K562 (cell line): ENCODE measurements around the gene CNGB1. TPM values are rescaled to one million over a fixed set of nuclear protein-coding genes. Genes with fewer than 3 reads are reported as not detected.

ENCODE experiments used
- ATAC-seq: fragments of 200-7000 bp; cut with Tn5 transposase; 3 replicates; pipeline ENCODE4 v1.9.1; 2020; ENCODE audit warnings: moderate library complexity
- BruUV-seq: library from RNA; stranded (reverse); fragments of 400-500 nt; replicated peaks from 2 replicates; lab custom pipeline; 2021; lab: Mats Ljungman, UMichigan
- CTCF ChIA-PET: fragments of 300-600 bp; formaldehyde crosslinking; extraction: SDS; loops from one replicate; lab custom pipeline; 2021; ENCODE audit warnings: low intra/inter-chr PET ratio; lab: Yijun Ruan, JAX
- POLR2A ChIA-PET: fragments of 300-600, 350-650 bp; sonication (Branson Sonifier 250); formaldehyde crosslinking; extraction: SDS; loops from one replicate; lab custom pipeline; 2021; ENCODE audit warnings: antibody characterized with exemption, inconsistent platforms; lab: Yijun Ruan, JAX
- DNase-seq, 4 experiments: peaks; one replicate each; pipeline versions ENCODE4 v3.0.0 to v3.0.0-alpha.2; 2011 to 2018; ENCODE audit warnings: low spot score in 3 of 4, mixed read lengths in 3 of 4; ENCODE audit errors: extremely low read depth in 1 of 4
- FAIRE-seq: peaks from 2 replicates; lab custom pipeline; 2011; peaks lifted over from hg19 to GRCh38; lab: Jason Lieb, UNC
- H2AFZ ChIP-seq: 2 replicates; pipeline ENCODE4 v1.6.0; 2011; ENCODE audit warnings: low read depth, low read length, control low read depth, inconsistent platforms
- H3K27ac ChIP-seq: fragments of 200-600 bp; 3 replicates; pipeline ENCODE4 v1.8.0; 2011; ENCODE audit warnings: low read depth, mild to moderate bottlenecking, control low read depth, inconsistent platforms, low read length, moderate library complexity, mixed read lengths; ENCODE audit errors: extremely low read depth
- H3K27me3 ChIP-seq, 2 experiments: fragments of 300-600 bp in 1 of 2; 2 replicates in 1 of 2; 3 replicates in 1 of 2; pipeline versions ENCODE4 v1.6.0 to v1.8.0; 2011; ENCODE audit warnings: inconsistent platforms in 2 of 2, low read length in 2 of 2, mild to moderate bottlenecking in 1 of 2, mixed read lengths in 1 of 2, moderate library complexity in 1 of 2; ENCODE audit not compliant: control insufficient read depth in 2 of 2, insufficient read depth in 2 of 2
- H3K36me3 ChIP-seq: fragments of 300-600 bp; 3 replicates; pipeline ENCODE4 v1.8.0; 2011; ENCODE audit warnings: mild to moderate bottlenecking, low read length, inconsistent platforms; ENCODE audit not compliant: control insufficient read depth, insufficient read depth
- H3K4me1 ChIP-seq, 2 experiments: fragments of 200-600 bp in 1 of 2; replicated peaks in 1 of 2; 2 replicates in 1 of 2; 3 replicates in 1 of 2; pipeline versions ENCODE4 v1.5.1 to v1.8.0; 2011; ENCODE audit warnings: inconsistent platforms in 2 of 2, low read length in 2 of 2, mild to moderate bottlenecking in 1 of 2, mixed read lengths in 1 of 2, moderate library complexity in 1 of 2; ENCODE audit not compliant: control insufficient read depth in 2 of 2, insufficient read depth in 2 of 2
- H3K4me2 ChIP-seq: 2 replicates; pipeline ENCODE4 v1.6.1; 2011; ENCODE audit warnings: low read length, control low read depth, inconsistent platforms, mixed read lengths; ENCODE audit not compliant: insufficient read depth
- H3K4me3 ChIP-seq: fragments of 200-600 bp; sonication (generic), shearing (Covaris generic); 2 replicates; pipeline ENCODE4 v1.5.1; 2016; ENCODE audit warnings: control low read depth, inconsistent platforms
- H3K79me2 ChIP-seq: fragments of 200-600 bp; 3 replicates; pipeline ENCODE4 v1.8.0; 2011; ENCODE audit warnings: low read length, inconsistent platforms; ENCODE audit not compliant: control insufficient read depth, insufficient read depth
- H3K9ac ChIP-seq, 2 experiments: 2 replicates each; pipeline versions ENCODE4 v1.6.0 to v1.6.1; 2011; ENCODE audit warnings: low read depth in 2 of 2, low read length in 2 of 2, control low read depth in 1 of 2, inconsistent platforms in 1 of 2, mild to moderate bottlenecking in 1 of 2, mixed read lengths in 1 of 2; ENCODE audit not compliant: insufficient read depth in 1 of 2
- H3K9me1 ChIP-seq: one replicate; pipeline ENCODE4 v1.6.0; 2011; ENCODE audit warnings: inconsistent platforms, mild to moderate bottlenecking, low read length, moderate library complexity; ENCODE audit not compliant: control insufficient read depth, insufficient read depth
- H3K9me3 ChIP-seq: replicated peaks from 2 replicates; pipeline ENCODE4 v1.5.1; 2011; ENCODE audit warnings: low read depth, low read length, inconsistent platforms; ENCODE audit not compliant: control insufficient read depth, insufficient read depth
- H4K20me1 ChIP-seq: replicated peaks from 2 replicates; pipeline ENCODE4 v1.6.1; 2011; ENCODE audit warnings: low read length, inconsistent platforms, mixed read lengths; ENCODE audit not compliant: control insufficient read depth, insufficient read depth
- ERF ChIP-seq: fragments of 450-650 bp; formaldehyde crosslinking; IDR thresholded peaks from 2 replicates; pipeline ENCODE4 v1.4.0; 2020; ENCODE audit warnings: mild to moderate bottlenecking, mixed read lengths
- FIP1L1 ChIP-seq: fragments of 200-400 bp; formaldehyde crosslinking; IDR thresholded peaks from 2 replicates; pipeline ENCODE4 v1.6.1; 2018; ENCODE audit warnings: mild to moderate bottlenecking, low read depth, low read length; ENCODE audit not compliant: poor library complexity, severe bottlenecking
- FOXK2 ChIP-seq, 2 experiments: fragments of 450-650 bp; IDR thresholded peaks in 1 of 2; conservative IDR thresholded peaks in 1 of 2; 2 replicates each; pipeline ENCODE4 v1.6.1; 2016; ENCODE audit warnings: low read depth in 2 of 2, mild to moderate bottlenecking in 1 of 2
- HOXB6 ChIP-seq: fragments of 250-450 bp; sonication (Bioruptor Pico); IDR thresholded peaks from 2 replicates; pipeline ENCODE4 v1.5.1; 2022; ENCODE audit warnings: mild to moderate bottlenecking, borderline replicate concordance
- ZNF75A ChIP-seq: fragments of 450-650 bp; formaldehyde crosslinking; IDR thresholded peaks from 2 replicates; pipeline ENCODE4 v1.4.0; 2020; ENCODE audit warnings: mild to moderate bottlenecking
- WGBS: fragments of 100-300 bp; shearing (Covaris generic); methylation state at CpG from one replicate; pipeline ENCODE4 v1.1.6; 2016; ENCODE audit warnings: low coverage, mixed read lengths; ENCODE audit not compliant: insufficient coverage; ENCODE audit errors: missing lambda C conversion rate; 5-methylcytosine and 5-hydroxymethylcytosine counted together
- in situ Hi-C: fragments of 300-500 bp; cut with MboI; formaldehyde crosslinking; loops from 4 replicates; pipeline ENCODE4 v1.15.0; 2018; ENCODE audit warnings: inconsistent platforms, mixed read lengths
- intact Hi-C: fragments of 100-400 bp; cut with micrococcal nuclease; formaldehyde crosslinking; loops from 2 replicates; pipeline ENCODE4 v1.14.2; 2022
- polyA plus RNA-seq, 8 experiments: library from polyadenylated mRNA; depleted of rRNA in 4 of 8; stranded (reverse) in 5 of 8; unstranded in 3 of 8; fragments of >200 nt; fragmentation: Nextera tagmentation in 2 of 8; fragmentation: Illumina TruSeq in 1 of 8; extraction: Ambion mirVana in 2 of 8; extraction: Trizol in 1 of 8; gene quantifications; 2 replicates each; pipeline versions ENCODE4 v1.2.1 to v1.2.3, GENCODE V29; 2011 to 2014; ENCODE audit warnings: inconsistent platforms in 1 of 8, missing spikeins in 1 of 8
- total RNA-seq, 7 experiments: library from RNA; depleted of rRNA in 6 of 7; stranded (reverse); fragments of >200 nt in 6 of 7; fragmentation: Illumina TruSeq in 2 of 7; extraction: Trizol in 2 of 7; gene quantifications; 2 replicates each; pipeline versions ENCODE4 v1.2.1 to v1.2.3, GENCODE V29; 2011 to 2021; ENCODE audit warnings: low replicate concordance in 1 of 7
- TF ChIP-seq, protein P1 (sequence below): fragments of 250-450 bp; sonication (Bioruptor Pico); IDR thresholded peaks from 2 replicates; pipeline ENCODE4 v1.8.0; 2022; ENCODE audit warnings: moderate library complexity, mild to moderate bottlenecking, inconsistent platforms
- TF ChIP-seq, protein P2 (sequence below): fragments of 450-650 bp; IDR thresholded peaks from 2 replicates; pipeline ENCODE4 v1.6.1; 2016; ENCODE audit warnings: low read depth, mild to moderate bottlenecking, moderate library complexity
- TF ChIP-seq, protein P3 (sequence below), 2 experiments: fragments of 450-650 bp; IDR thresholded peaks; 2 replicates each; pipeline ENCODE4 v1.6.1; 2016; ENCODE audit warnings: mild to moderate bottlenecking in 2 of 2, borderline replicate concordance in 1 of 2, low read depth in 1 of 2, moderate library complexity in 1 of 2

CNGB1 gene
- total and polyA plus RNA-seq, 9 of the 15 experiments (the other 6 are each of a cell fraction or from before 2014, with no cell fraction given), result not detected

DNA sequence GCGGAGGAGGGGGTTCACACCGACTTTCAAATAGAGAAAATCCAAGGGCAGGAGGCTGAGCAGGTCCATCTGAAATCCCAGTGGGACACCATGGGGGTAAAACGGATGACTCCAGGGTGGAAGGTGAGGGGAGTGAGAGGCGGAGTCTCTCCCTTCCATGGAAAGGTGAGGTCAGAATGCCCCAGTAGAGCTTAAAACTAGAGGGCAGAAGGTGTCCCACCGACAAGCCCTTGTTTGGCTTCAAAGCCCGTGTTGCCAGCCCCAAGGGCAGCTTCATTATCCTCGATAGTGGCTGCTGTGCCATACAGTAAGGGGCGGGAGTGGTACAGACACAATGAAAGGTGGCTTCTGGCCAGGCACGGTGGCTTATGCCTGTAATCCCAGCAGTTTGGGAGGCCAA lies 55.7 kb downstream of the CNGB1 start:
- 0 out of 5 replicates have a peak, but pooled peaks cover 0 to under 1% of the 10 kb centered on the region in 2 experiments for H3K4me1 ChIP-seq
- ChIA-PET POLR2A (interaction anchor here (0.8 kb wide), 1 partner anchor 9 kb away, joined by 3 read pairs; no protein-coding TSS in a partner anchor), CTCF (no interaction called here)
- H4K20me1 ChIP-seq, result peaks cover 9% of the 10 kb centered on the region; the same call in 1 of the 2 replicates
- H3K36me3 ChIP-seq, result no peaks in the 10 kb centered on the region
- DNase-seq, result no peak
- H3K9me1 ChIP-seq, result no peaks in the 10 kb centered on the region
- H3K79me2 ChIP-seq, result no peaks in the 10 kb centered on the region
- no peak overlapping the region for H3K4me2 ChIP-seq
- in situ Hi-C loops, result no loop called here
- ATAC-seq, result no peak
- no peak for FAIRE-seq
- H3K27ac ChIP-seq, result no peak overlapping the region
- no peaks in the 10 kb centered on the region for H3K9me3 ChIP-seq
- H3K9ac ChIP-seq, result no peak overlapping the region
- intact Hi-C loops, result no loop called here
- no peak overlapping the region for H3K4me3 ChIP-seq
- H3K27me3 ChIP-seq, result peaks cover 13 to 69% of the 10 kb centered on the region in 2 experiments; a peak in 4 of 5 replicates
- 2% methylated on average over 9 of the region's 9 CpGs for WGBS
- no peak overlapping the region for H2AFZ ChIP-seq
- BruUV-seq, result no TSS peak
- TF ChIP-seq ERF (no peak), FOXK2 (conservative IDR thresholded peaks at IDR 0.05 in 1 of 2, IDR thresholded peaks at IDR 0.05 in 1 of 2; ENCODE audit: low read depth in 2 of 2) (no peak), ZNF75A (no peak), FIP1L1 (no peak), HOXB6 (no peak)
- TF ChIP-seq, protein P1, sequence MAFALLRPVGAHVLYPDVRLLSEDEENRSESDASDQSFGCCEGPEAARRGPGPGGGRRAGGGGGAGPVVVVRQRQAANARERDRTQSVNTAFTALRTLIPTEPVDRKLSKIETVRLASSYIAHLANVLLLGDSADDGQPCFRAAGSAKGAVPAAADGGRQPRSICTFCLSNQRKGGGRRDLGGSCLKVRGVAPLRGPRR, result no peak
- TF ChIP-seq, protein P2, sequence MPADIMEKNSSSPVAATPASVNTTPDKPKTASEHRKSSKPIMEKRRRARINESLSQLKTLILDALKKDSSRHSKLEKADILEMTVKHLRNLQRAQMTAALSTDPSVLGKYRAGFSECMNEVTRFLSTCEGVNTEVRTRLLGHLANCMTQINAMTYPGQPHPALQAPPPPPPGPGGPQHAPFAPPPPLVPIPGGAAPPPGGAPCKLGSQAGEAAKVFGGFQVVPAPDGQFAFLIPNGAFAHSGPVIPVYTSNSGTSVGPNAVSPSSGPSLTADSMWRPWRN, result no peak
- TF ChIP-seq, protein P3, sequence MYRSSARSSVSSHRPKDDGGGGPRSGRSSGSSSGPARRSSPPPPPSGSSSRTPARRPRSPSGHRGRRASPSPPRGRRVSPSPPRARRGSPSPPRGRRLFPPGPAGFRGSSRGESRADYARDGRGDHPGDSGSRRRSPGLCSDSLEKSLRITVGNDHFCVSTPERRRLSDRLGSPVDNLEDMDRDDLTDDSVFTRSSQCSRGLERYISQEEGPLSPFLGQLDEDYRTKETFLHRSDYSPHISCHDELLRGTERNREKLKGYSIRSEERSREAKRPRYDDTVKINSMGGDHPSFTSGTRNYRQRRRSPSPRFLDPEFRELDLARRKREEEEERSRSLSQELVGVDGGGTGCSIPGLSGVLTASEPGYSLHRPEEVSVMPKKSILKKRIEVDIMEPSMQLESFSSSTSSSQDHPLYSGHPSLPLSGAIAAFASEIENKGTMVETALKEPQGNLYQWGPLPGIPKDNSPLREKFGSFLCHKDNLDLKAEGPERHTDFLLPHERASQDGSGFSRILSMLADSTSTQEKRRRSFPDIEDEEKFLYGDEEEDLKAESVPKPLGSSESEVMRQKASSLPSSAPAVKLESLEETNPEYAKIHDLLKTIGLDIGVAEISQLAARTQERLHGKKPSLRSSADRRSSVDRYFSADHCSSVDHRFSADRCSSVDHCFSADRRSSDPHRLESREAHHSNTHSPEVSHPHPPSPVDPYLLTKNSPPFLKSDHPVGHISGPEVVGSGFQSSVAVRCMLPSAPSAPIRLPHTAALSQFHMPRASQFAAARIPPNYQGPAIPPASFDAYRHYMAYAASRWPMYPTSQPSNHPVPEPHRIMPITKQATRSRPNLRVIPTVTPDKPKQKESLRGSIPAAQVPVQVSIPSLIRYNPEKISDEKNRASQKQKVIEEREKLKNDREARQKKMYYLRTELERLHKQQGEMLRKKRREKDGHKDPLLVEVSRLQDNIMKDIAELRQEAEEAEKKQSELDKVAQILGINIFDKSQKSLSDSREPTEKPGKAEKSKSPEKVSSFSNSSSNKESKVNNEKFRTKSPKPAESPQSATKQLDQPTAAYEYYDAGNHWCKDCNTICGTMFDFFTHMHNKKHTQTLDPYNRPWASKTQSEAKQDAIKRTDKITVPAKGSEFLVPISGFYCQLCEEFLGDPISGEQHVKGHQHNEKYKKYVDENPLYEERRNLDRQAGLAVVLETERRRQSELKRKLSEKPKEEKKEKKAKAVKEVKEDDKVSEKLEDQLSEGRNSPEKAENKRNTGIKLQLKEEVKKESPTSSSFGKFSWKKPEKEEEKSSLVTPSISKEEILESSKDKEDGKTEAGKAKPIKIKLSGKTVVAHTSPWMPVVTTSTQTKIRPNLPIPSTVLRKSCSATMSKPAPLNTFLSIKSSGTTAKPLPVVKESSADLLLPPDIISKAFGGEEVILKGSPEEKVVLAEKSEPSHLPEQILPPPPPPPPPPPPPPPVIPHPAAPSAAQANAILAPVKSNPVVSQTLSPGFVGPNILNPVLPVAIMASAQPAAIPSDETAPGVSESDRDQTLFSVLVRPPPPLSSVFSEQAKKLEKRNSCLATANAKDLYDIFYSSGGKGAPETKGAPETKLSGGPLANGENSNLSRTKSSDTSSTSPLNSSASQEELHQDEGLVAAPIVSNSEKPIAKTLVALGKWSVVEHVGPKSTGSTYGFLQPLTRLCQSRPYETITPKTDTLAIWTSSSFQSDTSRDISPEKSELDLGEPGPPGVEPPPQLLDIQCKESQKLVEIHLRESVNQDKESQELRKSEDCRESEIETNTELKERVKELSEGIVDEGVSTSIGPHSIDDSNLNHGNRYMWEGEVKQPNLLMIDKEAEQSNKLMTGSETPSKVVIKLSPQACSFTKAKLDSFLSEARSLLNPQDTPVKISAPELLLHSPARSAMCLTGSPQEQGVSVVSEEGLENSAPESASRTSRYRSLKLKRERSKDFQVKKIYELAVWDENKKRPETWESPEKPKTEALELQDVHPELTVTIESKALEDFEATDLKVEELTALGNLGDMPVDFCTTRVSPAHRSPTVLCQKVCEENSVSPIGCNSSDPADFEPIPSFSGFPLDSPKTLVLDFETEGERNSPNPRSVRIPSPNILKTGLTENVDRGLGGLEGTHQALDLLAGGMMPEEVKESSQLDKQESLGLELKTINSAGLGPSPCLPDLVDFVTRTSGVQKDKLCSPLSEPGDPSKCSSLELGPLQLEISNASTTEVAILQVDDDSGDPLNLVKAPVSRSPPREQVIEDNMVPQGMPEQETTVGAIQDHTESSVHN (IDR thresholded peaks at IDR 0.05; ENCODE audit: borderline replicate concordance in 1 of 2, low read depth in 1 of 2), result no peak
